ENCODE results near the gene FGFR3.

The FGFR3 gene

GRCh38 chr4:1770791-1771231 is 22.3 kb upstream of the FGFR3 start:
- DNase-seq, result no peak

GRCh38 chr4:1771555-1772305 is 21.4 kb upstream of the FGFR3 start:
- DNase-seq, result no peak

GRCh38 chr4:1772853-1773538 is 20.1 kb upstream of the FGFR3 start:
- DNase-seq, result no peak

- DNase-seq, result no peak
Measured at GRCh38 chr4:1773754-1774153, 19.3 kb upstream of the FGFR3 start.

- peak in 1 of 4 experiments; percentile 10 for DNase-seq
Measured at GRCh38 chr4:1775731-1776500, 17.2 kb upstream of the FGFR3 start.

GRCh38 chr4:1776521-1777161 is 16.5 kb upstream of the FGFR3 start:
- no peak for DNase-seq

GRCh38 chr4:1777822-1778641 is 15.1 kb upstream of the FGFR3 start:
- DNase-seq, result no peak

- DNase-seq, result no peak
Measured at GRCh38 chr4:1778642-1779392, 14.3 kb upstream of the FGFR3 start.

GRCh38 chr4:1779588-1780382 is 13.3 kb upstream of the FGFR3 start:
- DNase-seq, result no peak

GRCh38 chr4:1780435-1780834 is 12.7 kb upstream of the FGFR3 start:
- no peak for DNase-seq

- no peak for DNase-seq
Measured at GRCh38 chr4:1783015-1783414, 10.1 kb upstream of the FGFR3 start.

GRCh38 chr4:1783970-1784369 is 9.1 kb upstream of the FGFR3 start:
- no peak for DNase-seq

GRCh38 chr4:1784395-1784788 is 8.7 kb upstream of the FGFR3 start:
- DNase-seq, result no peak

- DNase-seq, result no peak
Measured at GRCh38 chr4:1784789-1785591, 8.1 kb upstream of the FGFR3 start.

- no peak for DNase-seq
Measured at GRCh38 chr4:1785592-1785991, 7.5 kb upstream of the FGFR3 start.

- DNase-seq, result no peak
Measured at GRCh38 chr4:1786544-1787362, 6.3 kb upstream of the FGFR3 start.

GRCh38 chr4:1787411-1788077 is 5.5 kb upstream of the FGFR3 start:
- no peak for DNase-seq
